ENCODE data around the gene SLC6A6.

Gene SLC6A6

DNA sequence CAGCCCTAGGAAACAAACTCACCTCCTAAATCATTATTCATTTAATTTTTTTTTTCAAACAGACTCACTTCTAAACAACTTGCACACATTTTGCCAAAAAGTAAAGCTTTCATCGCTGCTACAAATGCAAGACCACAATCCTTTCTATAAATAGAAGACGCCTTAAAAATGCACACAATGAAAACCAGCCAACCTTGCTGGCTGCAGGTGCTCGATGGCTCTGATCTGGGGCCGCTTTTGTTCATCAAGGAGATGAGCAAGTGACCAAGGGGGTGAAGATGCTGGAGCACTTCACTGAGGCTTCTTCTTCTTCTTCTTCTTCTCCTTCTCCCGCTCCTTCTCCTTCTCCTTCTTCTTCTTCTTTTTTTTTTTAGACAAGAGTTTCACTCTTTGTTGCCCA lies 12.7 kb upstream of the SLC6A6 start:
- H3K9me2 ChIP-seq (replicated peaks; ENCODE audit: insufficient read depth, low read length) = no peaks in the 10 kb centered on the region
- H3K27ac ChIP-seq (ENCODE audit: low read length) = no peak overlapping the region
- H3K4me2 ChIP-seq (ENCODE audit: low read depth, low read length) = peak overlapping the region; percentile 18; the same call in 1 of the 2 replicates
- no peaks in the 10 kb centered on the region for H3K79me2 ChIP-seq (ENCODE audit: low read length)
- no peak overlapping the region for H2AFZ ChIP-seq (ENCODE audit: low read length)
- no peaks in the 10 kb centered on the region for H3K9me3 ChIP-seq (replicated peaks; ENCODE audit: insufficient read depth, low read length)
- TF ChIP-seq, protein P1, sequence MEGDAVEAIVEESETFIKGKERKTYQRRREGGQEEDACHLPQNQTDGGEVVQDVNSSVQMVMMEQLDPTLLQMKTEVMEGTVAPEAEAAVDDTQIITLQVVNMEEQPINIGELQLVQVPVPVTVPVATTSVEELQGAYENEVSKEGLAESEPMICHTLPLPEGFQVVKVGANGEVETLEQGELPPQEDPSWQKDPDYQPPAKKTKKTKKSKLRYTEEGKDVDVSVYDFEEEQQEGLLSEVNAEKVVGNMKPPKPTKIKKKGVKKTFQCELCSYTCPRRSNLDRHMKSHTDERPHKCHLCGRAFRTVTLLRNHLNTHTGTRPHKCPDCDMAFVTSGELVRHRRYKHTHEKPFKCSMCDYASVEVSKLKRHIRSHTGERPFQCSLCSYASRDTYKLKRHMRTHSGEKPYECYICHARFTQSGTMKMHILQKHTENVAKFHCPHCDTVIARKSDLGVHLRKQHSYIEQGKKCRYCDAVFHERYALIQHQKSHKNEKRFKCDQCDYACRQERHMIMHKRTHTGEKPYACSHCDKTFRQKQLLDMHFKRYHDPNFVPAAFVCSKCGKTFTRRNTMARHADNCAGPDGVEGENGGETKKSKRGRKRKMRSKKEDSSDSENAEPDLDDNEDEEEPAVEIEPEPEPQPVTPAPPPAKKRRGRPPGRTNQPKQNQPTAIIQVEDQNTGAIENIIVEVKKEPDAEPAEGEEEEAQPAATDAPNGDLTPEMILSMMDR (IDR thresholded peaks at IDR 0.05; ENCODE audit: low read length) = no peak
- TF ChIP-seq EZH2 (optimal IDR thresholded peaks at IDR 0.05; ENCODE audit: low read depth, low read length) (no peak), EZH2phosphoT487 (IDR thresholded peaks at IDR 0.05; ENCODE audit: low read length) (no peak)
- H3K9ac ChIP-seq (ENCODE audit: low read length) = no peak overlapping the region
- H3K4me3 ChIP-seq (ENCODE audit: low read length) = no peak overlapping the region
- no peaks in the 10 kb centered on the region for H4K20me1 ChIP-seq (ENCODE audit: insufficient read depth, low read length)
- peak; percentile 58 for DNase-seq
- no peaks in the 10 kb centered on the region for H3K27me3 ChIP-seq (replicated peaks; ENCODE audit: insufficient read depth, low read length)
- no peaks in the 10 kb centered on the region for H3K36me3 ChIP-seq (replicated peaks; ENCODE audit: insufficient read depth, low read length)
- no peaks in the 10 kb centered on the region for H3F3A ChIP-seq (ENCODE audit: insufficient read depth, low read length)
- peaks cover 9% of the 10 kb centered on the region; the same call in 1 of the 2 replicates for H3K4me1 ChIP-seq (ENCODE audit: low read length)

DNA sequence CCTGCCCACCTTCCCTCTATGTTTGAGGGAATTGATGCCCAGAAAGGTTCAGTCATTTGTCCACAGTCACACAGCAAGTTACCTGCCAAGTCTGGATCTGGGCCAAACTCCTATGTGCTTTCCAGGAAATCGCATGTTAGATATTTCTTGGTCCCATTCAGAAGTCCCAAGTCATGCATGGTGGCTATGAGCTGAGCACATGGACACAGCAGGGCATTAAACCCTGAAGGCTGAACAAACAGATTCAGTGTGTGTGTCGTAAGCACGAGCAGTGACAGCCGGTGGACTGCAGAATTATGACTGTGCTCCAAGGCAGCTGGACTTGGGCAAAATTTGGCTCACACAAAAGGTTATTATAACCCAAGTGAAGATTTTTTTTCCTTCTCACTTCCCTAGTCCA lies 11.4 kb upstream of the SLC6A6 start:
- Histone ChIP-seq H3K9me3 (replicated peaks; ENCODE audit: insufficient read depth, low read length) (no peaks in the 10 kb centered on the region), H3K36me3 (replicated peaks; ENCODE audit: insufficient read depth, low read length) (no peaks in the 10 kb centered on the region), H3K4me2 (ENCODE audit: low read depth, low read length) (no peak overlapping the region), H4K20me1 (ENCODE audit: insufficient read depth, low read length) (no peaks in the 10 kb centered on the region), H2AFZ (ENCODE audit: low read length) (no peak overlapping the region), H3K9me2 (replicated peaks; ENCODE audit: insufficient read depth, low read length) (no peaks in the 10 kb centered on the region), H3K27ac (ENCODE audit: low read length) (no peak overlapping the region), H3K27me3 (replicated peaks; ENCODE audit: insufficient read depth, low read length) (no peaks in the 10 kb centered on the region), H3F3A (ENCODE audit: insufficient read depth, low read length) (no peaks in the 10 kb centered on the region), H3K9ac (ENCODE audit: low read length) (no peak overlapping the region), H3K79me2 (ENCODE audit: low read length) (no peaks in the 10 kb centered on the region), H3K4me1 (ENCODE audit: low read length) (peaks cover 9% of the 10 kb centered on the region; the same call in 1 of the 2 replicates), H3K4me3 (ENCODE audit: low read length) (no peak overlapping the region)
- no peak for DNase-seq
- no peak for TF ChIP-seq EZH2phosphoT487 (IDR thresholded peaks at IDR 0.05; ENCODE audit: low read length)
- TF ChIP-seq, protein P1 (IDR thresholded peaks at IDR 0.05; ENCODE audit: low read length) = no peak
- TF ChIP-seq EZH2 (optimal IDR thresholded peaks at IDR 0.05; ENCODE audit: low read depth, low read length) = no peak

DNA sequence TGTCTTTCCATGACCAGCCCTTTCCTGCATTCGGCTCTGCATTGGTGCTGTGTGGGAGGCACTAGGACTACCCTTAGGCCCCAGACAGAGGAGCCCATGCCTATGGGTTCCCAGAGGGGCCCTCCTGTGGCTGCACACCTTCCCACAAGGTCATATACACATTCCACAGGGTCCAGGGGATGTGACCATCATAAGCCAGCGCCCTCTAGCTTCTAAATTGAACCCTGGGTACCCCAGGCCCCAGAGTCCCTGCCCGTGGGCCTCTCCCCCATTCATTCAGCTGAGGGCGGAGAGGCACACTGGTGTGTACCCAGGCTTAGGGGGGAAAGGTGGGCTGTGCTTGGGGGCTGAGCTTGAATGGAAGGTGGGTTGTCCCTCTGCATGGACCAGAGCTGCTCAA lies 10.2 kb upstream of the SLC6A6 start:
- H3K4me2 ChIP-seq (ENCODE audit: low read depth, low read length) = no peak overlapping the region
- TF ChIP-seq, protein P1 (IDR thresholded peaks at IDR 0.05; ENCODE audit: low read length) = no peak
- no peak for TF ChIP-seq EZH2phosphoT487 (IDR thresholded peaks at IDR 0.05; ENCODE audit: low read length)
- no peak for TF ChIP-seq EZH2 (optimal IDR thresholded peaks at IDR 0.05; ENCODE audit: low read depth, low read length)
- no peaks in the 10 kb centered on the region for H4K20me1 ChIP-seq (ENCODE audit: insufficient read depth, low read length)
- no peak overlapping the region for H3K4me3 ChIP-seq (ENCODE audit: low read length)
- no peaks in the 10 kb centered on the region for H3F3A ChIP-seq (ENCODE audit: insufficient read depth, low read length)
- DNase-seq = no peak
- H2AFZ ChIP-seq (ENCODE audit: low read length) = no peak overlapping the region
- H3K36me3 ChIP-seq (replicated peaks; ENCODE audit: insufficient read depth, low read length) = no peaks in the 10 kb centered on the region
- no peak overlapping the region for H3K27ac ChIP-seq (ENCODE audit: low read length)
- no peak overlapping the region for H3K9ac ChIP-seq (ENCODE audit: low read length)
- H3K9me3 ChIP-seq (replicated peaks; ENCODE audit: insufficient read depth, low read length) = no peaks in the 10 kb centered on the region
- H3K4me1 ChIP-seq (ENCODE audit: low read length) = peaks cover 9% of the 10 kb centered on the region; the same call in 1 of the 2 replicates
- H3K27me3 ChIP-seq (replicated peaks; ENCODE audit: insufficient read depth, low read length) = no peaks in the 10 kb centered on the region
- H3K9me2 ChIP-seq (replicated peaks; ENCODE audit: insufficient read depth, low read length) = no peaks in the 10 kb centered on the region
- H3K79me2 ChIP-seq (ENCODE audit: low read length) = no peaks in the 10 kb centered on the region
